HCT116 (cell line): ENCODE measurements around the gene BAX. TPM values are rescaled to one million over a fixed set of nuclear protein-coding genes. Genes with fewer than 3 reads are reported as not detected.

Experiments
- ATAC-seq: fragments of 200-7000 bp; cut with Tn5 transposase; 2 replicates; pipeline ENCODE4 v1.9.1; 2020; ENCODE audit warnings: mild to moderate bottlenecking, moderate library complexity
- BruUV-seq: library from RNA; stranded (reverse); fragments of 400-500 nt; replicated peaks from 2 replicates; lab custom pipeline; 2021; lab: Mats Ljungman, UMichigan
- CTCF ChIA-PET: fragments of 300-600 bp; sonication (Branson Sonifier 250); formaldehyde crosslinking; loops from one replicate; lab custom pipeline; 2021; ENCODE audit warnings: antibody characterized with exemption; lab: Charles Lee
- POLR2A ChIA-PET: fragments of 300-600, 350-600 bp; sonication (Branson Sonifier 250); formaldehyde crosslinking; loops from one replicate; lab custom pipeline; 2021; ENCODE audit warnings: antibody characterized with exemption; lab: Charles Lee
- RAD21 ChIA-PET, 2 experiments: fragments of 300-600 bp; sonication (Branson Sonifier 250); formaldehyde crosslinking; loops; one replicate each; lab custom pipeline; 2023; ENCODE audit warnings: low total read pairs in 2 of 2; ENCODE audit not compliant: uncharacterized antibody in 2 of 2, unreplicated experiment in 2 of 2, low non-redundant PET in 1 of 2; lab: Charles Lee
- DNase-seq: peaks from one replicate; pipeline ENCODE4 v3.0.0-alpha.2; 2010; ENCODE audit warnings: low read depth, low spot score
- H2AFZ ChIP-seq: fragments of 200-600 bp; shearing (Covaris generic), sonication (generic); 2 replicates; pipeline ENCODE4 v1.6.1; 2017; ENCODE audit warnings: low read depth, mixed run types, mixed read lengths, antibody characterized with exemption, low read length; ENCODE audit not compliant: poor library complexity, severe bottlenecking
- H3K27ac ChIP-seq: 2 replicates; pipeline ENCODE4 v1.5.1; 2012; ENCODE audit warnings: low read depth, low read length
- H3K27me3 ChIP-seq: fragments of 200-600 bp; sonication (generic); 2 replicates; pipeline ENCODE4 v1.6.1; 2016; ENCODE audit warnings: mixed run types, low read length, mixed read lengths; ENCODE audit not compliant: insufficient read depth
- H3K36me3 ChIP-seq, 2 experiments: fragments of 200-500 bp in 1 of 2; fragments of 200-600 bp in 1 of 2; sonication (Bioruptor generic) in 1 of 2; sonication (generic) in 1 of 2; 2 replicates each; pipeline versions ENCODE4 v1.5.1 to v1.6.1; 2014 to 2016; ENCODE audit warnings: low read length in 2 of 2, inconsistent platforms in 1 of 2, mixed read lengths in 1 of 2, mixed run types in 1 of 2; ENCODE audit not compliant: insufficient read depth in 2 of 2, control insufficient read depth in 1 of 2
- H3K4me1 ChIP-seq, 2 experiments: fragments of 200-600 bp in 1 of 2; sonication (generic) in 1 of 2; 2 replicates each; pipeline versions ENCODE4 v1.5.1 to v1.6.1; 2012 to 2017; ENCODE audit warnings: low read length in 2 of 2, inconsistent platforms in 1 of 2, mild to moderate bottlenecking in 1 of 2, mixed read lengths in 1 of 2, mixed run types in 1 of 2, moderate library complexity in 1 of 2; ENCODE audit not compliant: insufficient read depth in 2 of 2, control insufficient read depth in 1 of 2
- H3K4me2 ChIP-seq: fragments of 200-600 bp; sonication (generic); 2 replicates; pipeline ENCODE4 v1.6.1; 2017; ENCODE audit warnings: mixed run types, low read length, mixed read lengths
- H3K4me3 ChIP-seq, 2 experiments: fragments of 200-600 bp in 1 of 2; sonication (generic) in 1 of 2; replicated peaks in 1 of 2; 2 replicates each; pipeline ENCODE4 v1.5.1; 2011 to 2016; ENCODE audit warnings: low read length in 2 of 2, control low read depth in 1 of 2, low read depth in 1 of 2, mild to moderate bottlenecking in 1 of 2, mixed read lengths in 1 of 2, mixed run types in 1 of 2
- H3K79me2 ChIP-seq: fragments of 200-600 bp; sonication (generic); 2 replicates; pipeline ENCODE4 v1.6.1; 2017; ENCODE audit warnings: mild to moderate bottlenecking, mixed run types, low read length, moderate library complexity, mixed read lengths; ENCODE audit not compliant: insufficient read depth
- H3K9ac ChIP-seq: fragments of 200-600 bp; sonication (generic); 2 replicates; pipeline ENCODE4 v1.6.1; 2016; ENCODE audit warnings: low read length, mixed read lengths
- H3K9me2 ChIP-seq: fragments of 200-600 bp; sonication (generic), shearing (Covaris generic); 2 replicates; pipeline ENCODE4 v1.6.1; 2017; ENCODE audit warnings: mixed run types, mild to moderate bottlenecking, moderate library complexity; ENCODE audit not compliant: insufficient read depth
- H3K9me3 ChIP-seq, 2 experiments: fragments of 200-500 bp in 1 of 2; fragments of 200-600 bp in 1 of 2; sonication (Bioruptor generic) in 1 of 2; sonication (generic) in 1 of 2; 2 replicates each; pipeline ENCODE4 v1.6.1; 2014 to 2017; ENCODE audit warnings: low read length in 2 of 2, mixed read lengths in 2 of 2, inconsistent platforms in 1 of 2, low read depth in 1 of 2, mild to moderate bottlenecking in 1 of 2, mixed run types in 1 of 2, moderate library complexity in 1 of 2; ENCODE audit not compliant: control insufficient read depth in 1 of 2, insufficient read depth in 1 of 2
- H4K20me1 ChIP-seq: fragments of 200-600 bp; sonication (generic), shearing (Covaris generic); 2 replicates; pipeline ENCODE4 v1.6.1; 2017; ENCODE audit warnings: mixed run types, mild to moderate bottlenecking, moderate library complexity; ENCODE audit not compliant: insufficient read depth
- ATF3 ChIP-seq: IDR thresholded peaks from 2 replicates; pipeline ENCODE4 v1.6.1; 2012
- CBX3 ChIP-seq: IDR thresholded peaks from 2 replicates; pipeline ENCODE4 v1.6.1; 2012; ENCODE audit warnings: low read depth
- JUND ChIP-seq: IDR thresholded peaks from 2 replicates; pipeline ENCODE4 v1.6.1; 2012
- MAX ChIP-seq: IDR thresholded peaks from 2 replicates; pipeline ENCODE4 v1.6.1; 2012
- POLR2A ChIP-seq: IDR thresholded peaks from 2 replicates; pipeline ENCODE4 v1.7.0; 2011; ENCODE audit warnings: borderline replicate concordance; ENCODE audit not compliant: insufficient read depth, insufficient read length; ENCODE audit errors: extremely low read depth
- POLR2AphosphoS5 ChIP-seq: IDR thresholded peaks from 2 replicates; pipeline ENCODE4 v1.6.1; 2011; ENCODE audit warnings: mild to moderate bottlenecking, low read depth, low read length, moderate library complexity
- RAD21 ChIP-seq: IDR thresholded peaks from 2 replicates; pipeline ENCODE4 v1.6.1; 2012; ENCODE audit warnings: low read depth, mild to moderate bottlenecking
- SIN3A ChIP-seq: IDR thresholded peaks from 2 replicates; pipeline ENCODE4 v1.6.1; 2012; ENCODE audit warnings: low read depth
- TCF7L2 ChIP-seq: IDR thresholded peaks from 2 replicates; pipeline ENCODE4 v1.7.0; 2011; ENCODE audit warnings: borderline replicate concordance, inconsistent platforms; ENCODE audit not compliant: insufficient read depth, insufficient read length; ENCODE audit errors: extremely low read depth
- YY1 ChIP-seq: IDR thresholded peaks from 2 replicates; pipeline ENCODE4 v1.6.1; 2011; ENCODE audit warnings: low read length, low read depth, moderate library complexity, mild to moderate bottlenecking; ENCODE audit not compliant: insufficient replicate concordance; ENCODE audit errors: extremely low read depth
- ZNF274 ChIP-seq: fragments of 200-500 bp; sonication (Bioruptor generic); IDR thresholded peaks from 2 replicates; pipeline ENCODE4 v1.6.1; 2014; ENCODE audit warnings: mild to moderate bottlenecking, low read depth, low read length, inconsistent platforms
- intact Hi-C: fragments of 100-400 bp; cut with micrococcal nuclease; formaldehyde crosslinking; loops from 2 replicates; pipeline ENCODE4 v1.10.0; 2022
- total RNA-seq: library from RNA; stranded (reverse); gene quantifications from one replicate; pipeline ENCODE4 v1.2.1, GENCODE V29; 2021; ENCODE audit not compliant: unreplicated experiment

The BAX gene
- total RNA-seq, 1 experiment from 2014 or later, result 96.4 TPM

GRCh38 chr19:48967346-48968178 is 12.9 kb downstream of the BAX start:
- RAD21 ChIA-PET, result interaction anchor here in 1 of 2 experiments (0.7 kb wide), 1 partner anchor 31 kb away, joined by 3 read pairs; no protein-coding TSS in a partner anchor
- BruUV-seq, result no TSS peak

More at GRCh38 chr19:48967346-48968178, 12.9 kb downstream of the BAX start:
- Histone ChIP-seq H3K4me2 (peak overlapping the region; percentile 83; the same call in 1 of the 2 replicates), H3K9me3 (no peaks in the 10 kb centered on the region), H3K27me3 (no peaks in the 10 kb centered on the region), H3K9me2 (no peaks in the 10 kb centered on the region), H4K20me1 (peaks cover 9% of the 10 kb centered on the region; the same call in 1 of the 2 replicates), H3K79me2 (peaks cover 16% of the 10 kb centered on the region), H3K36me3 (peaks cover 3 to 26% of the 10 kb centered on the region in 2 experiments; a peak in 3 of 4 replicates), H3K4me1 (peaks cover 19 to 46% of the 10 kb centered on the region in 2 experiments), H3K27ac (peak overlapping the region; percentile 75), H2AFZ (no peak overlapping the region), H3K4me3 (peak overlapping the region in 1 of 2 experiments; percentile 84; a peak in 1 of 4 replicates), H3K9ac (no peak overlapping the region)
- ChIA-PET CTCF (interaction anchor here (1.2 kb wide), 1 partner anchor 125 kb away, joined by 4 read pairs; no protein-coding TSS in a partner anchor), POLR2A (interaction anchor here (0.6 to 2.4 kb wide), 10 partner anchors 9 to 216 kb away, joined by 3 to 7 read pairs (median 3); partner anchors contain the start of genes GYS1, PPP1R15A and RUVBL2)
- ATAC-seq, result no peak
- intact Hi-C loops, result loop anchor here (5.0 kb wide), 1 partner anchor 95 kb away; the partner anchor contains the start of gene PPP1R15A
- no peak for DNase-seq
- TF ChIP-seq POLR2AphosphoS5, result no peak
- peak; percentile 41; the same call in 1 of the 2 replicates for TF ChIP-seq JUND
- no peak for TF ChIP-seq YY1
- no peak for TF ChIP-seq RAD21
- TF ChIP-seq TCF7L2, result no peak
- peak; percentile 53; the same call in 1 of the 2 replicates for TF ChIP-seq MAX
- TF ChIP-seq CBX3, result peak; percentile 48; the same call in 1 of the 2 replicates
- TF ChIP-seq POLR2A, result no peak
- TF ChIP-seq ATF3, result no peak
- TF ChIP-seq SIN3A, result 0 out of 2 replicates have a peak, but pooled peaks have one; percentile 5
- TF ChIP-seq ZNF274, result no peak
